Amniotic epithelial cell (primary cell): ENCODE results near the gene P2RX7.
A peak's percentile ranks its signal among the peaks of the same experiment; 100 is the strongest.

Experiments used
- DNase-seq: peaks from one replicate; pipeline ENCODE4 v3.0.0-alpha.2; 2010; ENCODE audit warnings: low read depth

P2RX7 gene

GRCh38 chr12:121110211-121110940, 22.3 kb upstream of the P2RX7 start:
- peak; percentile 89 for DNase-seq

GRCh38 chr12:121111684-121112083, 21.0 kb upstream of the P2RX7 start:
- DNase-seq, result no peak

GRCh38 chr12:121112496-121112895, 20.2 kb upstream of the P2RX7 start:
- DNase-seq, result no peak

GRCh38 chr12:121113057-121113456, 19.6 kb upstream of the P2RX7 start:
- no peak for DNase-seq

GRCh38 chr12:121114019-121114639, 18.5 kb upstream of the P2RX7 start:
- DNase-seq, result no peak

GRCh38 chr12:121114806-121115205, 17.9 kb upstream of the P2RX7 start:
- no peak for DNase-seq

GRCh38 chr12:121115530-121115929, 17.1 kb upstream of the P2RX7 start:
- no peak for DNase-seq

- no peak for DNase-seq
Measured at GRCh38 chr12:121116318-121117225, 16.1 kb upstream of the P2RX7 start.

GRCh38 chr12:121117226-121117777, 15.4 kb upstream of the P2RX7 start:
- no peak for DNase-seq

GRCh38 chr12:121120323-121120722, 12.4 kb upstream of the P2RX7 start:
- no peak for DNase-seq

GRCh38 chr12:121120989-121121755, 11.5 kb upstream of the P2RX7 start:
- no peak for DNase-seq

- no peak for DNase-seq
Measured at GRCh38 chr12:121121805-121122204, 10.9 kb upstream of the P2RX7 start.

GRCh38 chr12:121123488-121123887, 9.2 kb upstream of the P2RX7 start:
- DNase-seq, result no peak

GRCh38 chr12:121124402-121125109, 8.1 kb upstream of the P2RX7 start:
- DNase-seq, result peak; percentile 93

GRCh38 chr12:121127501-121127900, 5.2 kb upstream of the P2RX7 start:
- no peak for DNase-seq

- DNase-seq, result no peak
Measured at GRCh38 chr12:121128908-121129810, 3.5 kb upstream of the P2RX7 start.

GRCh38 chr12:121129811-121130147, 2.9 kb upstream of the P2RX7 start:
- no peak for DNase-seq

- DNase-seq, result no peak
Measured at GRCh38 chr12:121130866-121131373, 1.8 kb upstream of the P2RX7 start.

- DNase-seq, result no peak
Measured at GRCh38 chr12:121131941-121132341, 735 bp upstream of the P2RX7 start.

- no peak for DNase-seq
Measured at GRCh38 chr12:121133838-121134237, 1.2 kb downstream of the P2RX7 start.
